Chondrocyte (in vitro differentiated cells): ENCODE data around the gene PAX6. TPM values are rescaled to one million over a fixed set of nuclear protein-coding genes. Genes with fewer than 3 reads are reported as not detected.

ENCODE experiments used
- DNase-seq: peaks from one replicate; pipeline ENCODE4 v3.0.0; 2021; ENCODE audit warnings: mixed read lengths, low spot score
- H3K27ac Mint-ChIP-seq: one replicate; pipeline ENCODE4 v1.8.0; 2021; ENCODE audit warnings: mild to moderate bottlenecking, moderate library complexity, mixed read lengths; ENCODE audit not compliant: unreplicated experiment
- H3K27me3 Mint-ChIP-seq: 2 replicates; pipeline ENCODE4 v1.8.0; 2021; ENCODE audit warnings: low read depth, mixed read lengths
- H3K36me3 Mint-ChIP-seq: 2 replicates; pipeline ENCODE4 v1.8.0; 2021; ENCODE audit warnings: low read depth, mixed read lengths
- H3K4me1 Mint-ChIP-seq: 2 replicates; pipeline ENCODE4 v1.8.0; 2021; ENCODE audit warnings: low read depth, mild to moderate bottlenecking, mixed read lengths
- H3K4me3 Mint-ChIP-seq: one replicate; pipeline ENCODE4 v1.8.0; 2021; ENCODE audit warnings: mild to moderate bottlenecking, moderate library complexity, mixed read lengths; ENCODE audit not compliant: unreplicated experiment
- H3K9me3 Mint-ChIP-seq: 2 replicates; pipeline ENCODE4 v1.8.0; 2021; ENCODE audit warnings: low read depth, mixed read lengths
- CTCF ChIP-seq: fragments of 200-600 bp; sonication (generic); IDR thresholded peaks from 2 replicates; pipeline ENCODE4 v1.5.0; 2021; ENCODE audit warnings: antibody characterized with exemption, mild to moderate bottlenecking, moderate library complexity
- total RNA-seq: library from RNA; stranded (reverse); gene quantifications from 3 replicates; pipeline ENCODE4 v1.2.1, GENCODE V29; 2021

Gene PAX6
- total RNA-seq, 1 donor from 2014 or later: not detected

GRCh38 chr11:31847761-31848160, 36.6 kb upstream of the PAX6 start:
- H3K36me3 Mint-ChIP-seq: no peaks in the 10 kb centered on the region
- no peaks in the 10 kb centered on the region for H3K9me3 Mint-ChIP-seq
- TF ChIP-seq CTCF: no peak
- no peak overlapping the region for H3K27ac Mint-ChIP-seq
- no peak for DNase-seq
- peaks cover 13% of the 10 kb centered on the region for H3K4me1 Mint-ChIP-seq
- H3K4me3 Mint-ChIP-seq: no peak overlapping the region
- peaks cover 13% of the 10 kb centered on the region for H3K27me3 Mint-ChIP-seq

GRCh38 chr11:31845331-31845730, 34.2 kb upstream of the PAX6 start:
- H3K4me3 Mint-ChIP-seq: no peak overlapping the region
- H3K9me3 Mint-ChIP-seq: no peaks in the 10 kb centered on the region
- no peaks in the 10 kb centered on the region for H3K36me3 Mint-ChIP-seq
- no peak for DNase-seq
- peaks cover 26% of the 10 kb centered on the region for H3K27me3 Mint-ChIP-seq
- peaks cover 13% of the 10 kb centered on the region for H3K4me1 Mint-ChIP-seq
- H3K27ac Mint-ChIP-seq: no peak overlapping the region
- no peak for TF ChIP-seq CTCF

- no peak for TF ChIP-seq CTCF
- H3K27ac Mint-ChIP-seq: no peak overlapping the region
- DNase-seq: no peak
- no peaks in the 10 kb centered on the region for H3K36me3 Mint-ChIP-seq
- peaks cover 34% of the 10 kb centered on the region for H3K27me3 Mint-ChIP-seq
- no peaks in the 10 kb centered on the region for H3K9me3 Mint-ChIP-seq
- peaks cover 13% of the 10 kb centered on the region for H3K4me1 Mint-ChIP-seq
- H3K4me3 Mint-ChIP-seq: no peak overlapping the region
Measured at GRCh38 chr11:31844351-31844750, 33.2 kb upstream of the PAX6 start.

- no peak for DNase-seq
- TF ChIP-seq CTCF: no peak
- Mint-ChIP-seq H3K9me3 (no peaks in the 10 kb centered on the region), H3K27ac (no peak overlapping the region), H3K4me3 (no peak overlapping the region), H3K27me3 (peaks cover 53% of the 10 kb centered on the region), H3K4me1 (no peaks in the 10 kb centered on the region), H3K36me3 (no peaks in the 10 kb centered on the region)
Measured at GRCh38 chr11:31841435-31841834, 30.3 kb upstream of the PAX6 start.

GRCh38 chr11:31834237-31834636, 23.1 kb upstream of the PAX6 start:
- Mint-ChIP-seq H3K36me3 (peaks cover 2% of the 10 kb centered on the region), H3K4me1 (no peaks in the 10 kb centered on the region), H3K9me3 (no peaks in the 10 kb centered on the region), H3K27me3 (peaks cover 55% of the 10 kb centered on the region), H3K4me3 (no peak overlapping the region), H3K27ac (no peak overlapping the region)
- TF ChIP-seq CTCF: no peak
- DNase-seq: no peak
